Thymus (tissue), 11 donors: ENCODE data around the gene KRT4. TPM values are rescaled to one million over a fixed set of nuclear protein-coding genes. Genes with fewer than 3 reads are reported as not detected.

ENCODE experiments used
- DNase-seq, 9 donors: peaks; one replicate each; pipeline ENCODE4 v3.0.0-alpha.2; 2013; ENCODE audit warnings: low spot score in 9 of 9, low read depth in 6 of 9, missing footprints in 1 of 9
- H3K27ac ChIP-seq, 2 donors: one replicate each; pipeline ENCODE4 v1.5.1; 2013; ENCODE audit warnings: control low read depth in 1 of 2, low read depth in 1 of 2, low read length in 1 of 2, mild to moderate bottlenecking in 1 of 2, moderate library complexity in 1 of 2
- H3K27me3 ChIP-seq, 2 donors: one replicate each; pipeline ENCODE4 v1.5.1; 2013; ENCODE audit warnings: low read length in 1 of 2; ENCODE audit not compliant: control insufficient read depth in 2 of 2, insufficient read depth in 1 of 2
- H3K36me3 ChIP-seq, 2 donors: one replicate each; pipeline ENCODE4 v1.5.1; 2013; ENCODE audit warnings: low read length in 1 of 2, mild to moderate bottlenecking in 1 of 2, moderate library complexity in 1 of 2; ENCODE audit not compliant: control insufficient read depth in 2 of 2, insufficient read depth in 2 of 2
- H3K4me1 ChIP-seq, 2 donors: one replicate each; pipeline ENCODE4 v1.5.1; 2013; ENCODE audit warnings: low read length in 2 of 2; ENCODE audit not compliant: control insufficient read depth in 2 of 2, insufficient read depth in 2 of 2
- H3K4me3 ChIP-seq, 2 donors: one replicate each; pipeline ENCODE4 v1.5.1; 2013; ENCODE audit warnings: low read length in 2 of 2, control low read depth in 1 of 2, mild to moderate bottlenecking in 1 of 2
- H3K9me3 ChIP-seq, 2 donors: one replicate each; pipeline ENCODE4 v1.5.1; 2013; ENCODE audit warnings: low read length in 1 of 2, mild to moderate bottlenecking in 1 of 2; ENCODE audit not compliant: control insufficient read depth in 2 of 2, insufficient read depth in 1 of 2
- WGBS: extraction: QIAGEN DNeasy Blood & Tissue Kit; methylation state at CpG from one replicate; pipeline ENCODE4 v1.1.7; 2013; 5-methylcytosine and 5-hydroxymethylcytosine counted together
- polyA plus RNA-seq: library from polyadenylated mRNA; stranded (reverse); fragments of 200-250 nt; gene quantifications from one replicate; pipeline ENCODE4 v1.2.3, GENCODE V29; 2013
- total RNA-seq: library from RNA; stranded (reverse); fragments of 120-200 nt; gene quantifications from one replicate; pipeline ENCODE4 v1.2.4, GENCODE V29; 2013
- donor health status: healthy.

Gene KRT4
- total and polyA plus RNA-seq, 2 donors: 0.66 to 24.8 TPM

DNA sequence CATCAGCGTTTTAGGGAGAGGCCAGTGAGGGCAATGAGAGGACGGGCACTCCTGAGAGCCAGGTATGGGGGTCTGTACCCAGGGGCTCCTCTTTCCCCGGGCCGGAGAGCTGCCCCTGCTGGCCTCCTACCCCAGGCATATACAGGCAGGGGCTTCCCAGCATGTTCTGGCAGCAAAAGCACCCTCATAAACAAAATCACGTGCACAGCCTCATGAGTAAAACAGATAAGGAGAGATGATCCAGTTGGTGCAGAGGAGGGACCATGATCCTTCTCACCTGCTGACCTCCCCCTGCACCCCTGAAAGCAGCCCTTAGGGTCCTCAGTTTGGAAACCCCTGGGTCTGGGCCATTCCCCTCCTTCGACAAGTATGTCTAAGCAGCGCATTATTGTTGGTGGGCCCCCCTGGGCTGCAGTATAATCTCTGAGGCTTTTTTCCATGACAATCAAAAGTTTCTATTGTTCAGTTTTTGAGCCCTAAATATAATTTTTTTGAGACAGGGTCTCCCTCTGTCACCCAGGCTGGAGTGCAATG is 5.0 kb upstream of the KRT4 start:
- peaks cover 0 to 2% of the 10 kb centered on the region in 2 donors for H3K4me1 ChIP-seq
- H3K36me3 ChIP-seq: no peaks in the 10 kb centered on the region
- no peak overlapping the region for H3K4me3 ChIP-seq
- H3K9me3 ChIP-seq: no peaks in the 10 kb centered on the region
- no peak overlapping the region for H3K27ac ChIP-seq
- no peak for DNase-seq
- peaks cover 0 to 10% of the 10 kb centered on the region in 2 donors for H3K27me3 ChIP-seq
- 81% methylated on average over 7 of the region's 7 CpGs for WGBS

DNA sequence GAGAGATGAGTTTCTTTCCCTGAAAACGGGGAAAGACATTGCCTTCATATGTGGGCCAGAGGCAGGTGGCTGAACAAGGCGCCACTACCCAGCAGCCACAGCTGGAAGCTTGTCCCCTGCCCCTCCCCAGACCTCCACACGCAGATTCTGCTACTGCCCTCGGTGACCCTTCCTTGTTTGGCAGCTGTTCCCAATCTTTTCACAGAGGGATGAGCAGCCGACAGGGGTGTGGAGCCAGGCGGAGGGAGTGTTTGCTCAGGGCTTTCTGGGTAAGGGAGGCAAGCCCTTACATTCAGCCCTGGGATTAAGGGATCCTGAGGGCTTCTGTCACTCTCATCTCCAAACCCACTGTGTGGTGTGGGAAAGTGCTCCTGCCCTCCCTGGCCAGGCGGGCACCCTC is 4.5 kb upstream of the KRT4 start:
- Histone ChIP-seq H3K36me3 (no peaks in the 10 kb centered on the region), H3K27me3 (peaks cover 0 to 11% of the 10 kb centered on the region in 2 donors), H3K9me3 (no peaks in the 10 kb centered on the region), H3K4me1 (peaks cover 0 to 2% of the 10 kb centered on the region in 2 donors), H3K4me3 (no peak overlapping the region), H3K27ac (no peak overlapping the region)
- no peak for DNase-seq
- WGBS: 63% methylated on average over 7 of the region's 7 CpGs

DNA sequence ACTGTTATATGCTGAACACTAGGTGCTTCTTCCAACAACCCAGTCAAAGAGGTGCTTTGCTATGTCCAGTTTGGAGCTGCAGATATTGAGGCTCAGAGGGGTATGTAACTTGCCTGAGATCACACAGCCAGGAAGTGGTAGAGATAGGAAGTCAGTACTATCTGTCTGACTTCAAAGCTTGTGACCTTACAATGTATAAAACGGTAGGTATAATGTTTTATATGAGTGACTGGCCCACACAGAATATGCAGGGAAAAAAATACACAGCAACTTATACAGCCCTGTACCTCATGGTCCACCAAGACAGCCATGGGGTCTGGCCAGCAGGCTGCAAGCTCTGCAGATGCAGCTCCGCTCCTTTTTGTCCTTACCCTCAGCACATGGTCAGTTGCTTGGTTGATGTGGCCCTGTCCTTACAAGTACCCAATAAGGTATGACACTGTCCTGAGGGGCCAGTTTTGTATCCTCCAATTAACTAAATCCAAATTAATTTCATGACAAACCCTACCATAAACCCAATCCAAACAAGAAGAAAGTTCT is 3.9 kb upstream of the KRT4 start:
- H3K27me3 ChIP-seq: peaks cover 0 to 12% of the 10 kb centered on the region in 2 donors
- no peak overlapping the region for H3K27ac ChIP-seq
- no peak overlapping the region for H3K4me3 ChIP-seq
- no peaks in the 10 kb centered on the region for H3K36me3 ChIP-seq
- H3K4me1 ChIP-seq: peaks cover 0 to 2% of the 10 kb centered on the region in 2 donors
- 79% methylated on average over 2 of the region's 2 CpGs for WGBS
- DNase-seq: no peak
- H3K9me3 ChIP-seq: no peaks in the 10 kb centered on the region

DNA sequence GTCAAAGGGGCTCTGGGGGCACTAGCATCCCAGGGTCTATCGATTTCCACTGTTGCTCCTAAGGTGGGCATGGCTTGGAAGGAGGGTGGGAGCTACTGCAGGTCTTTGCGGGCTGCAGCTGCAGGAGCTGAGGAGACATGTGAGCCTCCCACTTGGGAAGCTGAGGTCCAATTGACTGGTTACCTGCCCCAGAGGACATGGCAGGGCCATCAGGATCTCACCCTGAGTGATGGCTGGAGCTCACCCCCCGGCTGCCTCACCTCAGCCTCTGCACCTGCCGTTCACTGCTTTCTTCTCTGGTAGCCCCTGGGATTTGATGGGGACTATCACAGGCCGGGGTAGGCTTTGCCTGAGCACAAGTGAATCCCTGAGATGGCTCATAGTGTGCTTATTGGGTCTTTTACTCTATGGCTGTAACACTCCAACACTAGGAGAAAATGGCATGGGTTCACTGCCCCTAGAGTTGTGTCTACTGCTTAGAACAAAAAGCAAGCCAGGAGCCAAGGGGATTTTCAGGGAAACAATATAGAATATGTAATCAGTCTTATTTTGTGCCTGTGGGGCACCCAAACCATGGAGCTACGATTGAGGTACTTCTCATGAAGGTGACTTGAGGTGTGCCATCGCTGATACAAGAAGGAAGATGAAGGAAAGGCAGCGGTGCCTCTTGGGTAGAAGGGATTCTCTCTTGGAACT is 3.2 kb upstream of the KRT4 start:
- no peaks in the 10 kb centered on the region for H3K36me3 ChIP-seq
- no peak overlapping the region for H3K4me3 ChIP-seq
- no peaks in the 10 kb centered on the region for H3K9me3 ChIP-seq
- WGBS: 94% methylated on average over 8 of the region's 8 CpGs
- DNase-seq: no peak
- peaks cover 0 to 12% of the 10 kb centered on the region in 2 donors for H3K27me3 ChIP-seq
- H3K27ac ChIP-seq: no peak overlapping the region
- H3K4me1 ChIP-seq: no peaks in the 10 kb centered on the region

DNA sequence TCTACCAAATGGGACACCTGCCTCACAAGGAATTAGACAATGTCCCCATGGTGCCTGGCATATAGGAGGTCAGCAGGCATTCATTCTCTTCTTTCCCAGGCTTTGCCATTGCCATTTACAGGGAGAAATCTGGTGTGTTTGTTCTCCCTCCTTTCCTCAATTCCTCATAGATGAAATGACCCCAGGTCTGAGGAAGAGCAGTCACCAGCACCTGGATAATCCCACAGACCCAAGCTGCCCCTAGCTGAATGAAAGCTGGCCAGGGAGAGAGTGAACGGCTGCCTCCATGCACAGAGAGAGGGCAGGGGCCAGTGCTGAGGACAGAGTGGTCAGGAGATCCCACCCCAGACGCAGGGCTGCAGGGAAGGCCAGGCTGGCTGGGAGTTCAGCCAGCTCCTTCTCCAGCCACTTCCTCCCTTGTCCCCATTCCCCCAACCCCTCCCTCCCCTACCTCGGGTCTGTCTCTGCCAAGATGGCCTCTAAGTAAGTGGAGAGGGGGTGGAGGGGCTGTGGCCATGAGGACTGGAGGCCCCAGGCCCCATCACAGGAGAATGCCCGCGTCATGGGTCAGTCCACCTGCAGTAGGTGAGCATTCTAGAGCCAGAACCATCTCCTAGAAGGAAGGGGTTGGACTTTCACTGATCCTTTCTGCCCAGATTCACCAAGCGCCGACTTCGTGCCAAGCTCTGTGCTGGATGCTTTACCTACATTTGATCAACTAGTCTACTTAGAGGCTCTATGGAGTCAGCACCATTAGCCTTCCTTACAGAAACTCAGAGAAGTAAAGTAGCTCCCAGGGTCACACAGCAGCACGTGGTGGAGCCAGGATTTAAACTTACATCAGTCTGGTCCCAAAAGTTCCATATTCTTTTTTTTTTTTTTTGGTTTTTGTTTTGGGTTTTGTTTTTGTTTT is 2.0 kb upstream of the KRT4 start:
- H3K9me3 ChIP-seq: no peaks in the 10 kb centered on the region
- 81% methylated on average over 9 of the region's 9 CpGs for WGBS
- peaks cover 0 to 15% of the 10 kb centered on the region in 2 donors for H3K27me3 ChIP-seq
- no peak for DNase-seq
- H3K36me3 ChIP-seq: no peaks in the 10 kb centered on the region
- H3K27ac ChIP-seq: no peak overlapping the region
- H3K4me3 ChIP-seq: no peak overlapping the region
- no peaks in the 10 kb centered on the region for H3K4me1 ChIP-seq

DNA sequence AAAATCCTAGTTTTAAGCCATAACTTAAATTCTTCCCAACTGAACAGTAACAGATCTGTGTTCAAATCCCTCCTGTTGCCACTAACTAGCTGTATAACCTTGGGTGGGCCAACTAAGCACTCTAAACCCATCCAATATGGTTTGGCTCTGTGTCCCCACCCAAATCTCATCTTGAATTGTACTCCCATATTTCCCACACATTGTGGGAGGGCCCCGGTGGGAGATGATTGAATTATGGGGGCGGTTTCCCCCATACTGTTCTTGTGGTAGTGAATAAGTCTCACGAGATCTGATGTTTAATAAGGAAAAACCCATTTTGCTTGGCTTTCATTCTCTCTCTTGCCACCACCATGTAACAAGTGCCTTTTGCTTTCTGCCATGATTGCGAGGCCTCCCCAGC is 1.2 kb upstream of the KRT4 start:
- no peaks in the 10 kb centered on the region for H3K36me3 ChIP-seq
- no peak overlapping the region for H3K4me3 ChIP-seq
- 96% methylated on average over 4 of the region's 4 CpGs for WGBS
- peaks cover 0 to 14% of the 10 kb centered on the region in 2 donors for H3K27me3 ChIP-seq
- no peaks in the 10 kb centered on the region for H3K9me3 ChIP-seq
- no peak overlapping the region for H3K27ac ChIP-seq
- H3K4me1 ChIP-seq: no peaks in the 10 kb centered on the region
- DNase-seq: no peak

DNA sequence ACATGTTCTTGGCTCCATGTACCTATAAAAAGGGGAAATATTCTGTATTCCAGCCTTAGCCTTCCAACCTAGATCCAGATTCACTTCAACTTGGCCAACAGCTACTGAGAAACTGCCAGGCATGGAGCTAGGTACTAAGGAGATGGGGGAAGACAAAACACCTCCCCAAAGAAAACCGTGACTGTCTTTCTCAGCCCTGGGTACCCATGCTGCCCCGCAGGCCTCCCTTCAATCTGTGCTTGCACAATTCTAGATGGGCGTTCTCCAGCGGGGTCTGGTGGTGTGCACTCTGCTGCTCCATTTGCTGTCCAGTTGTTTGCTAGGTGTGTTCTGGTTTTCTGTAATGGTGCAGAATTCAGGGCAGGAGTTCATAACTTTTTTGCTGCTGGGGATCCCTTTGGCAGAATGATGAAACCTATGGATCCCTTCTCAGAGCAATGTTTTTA is 817 bp upstream of the KRT4 start:
- no peak for DNase-seq
- 84% methylated on average over 4 of the region's 4 CpGs for WGBS
- Histone ChIP-seq H3K27ac (no peak overlapping the region), H3K4me1 (no peaks in the 10 kb centered on the region), H3K36me3 (no peaks in the 10 kb centered on the region), H3K27me3 (peaks cover 0 to 13% of the 10 kb centered on the region in 2 donors), H3K4me3 (no peak overlapping the region), H3K9me3 (no peaks in the 10 kb centered on the region)

DNA sequence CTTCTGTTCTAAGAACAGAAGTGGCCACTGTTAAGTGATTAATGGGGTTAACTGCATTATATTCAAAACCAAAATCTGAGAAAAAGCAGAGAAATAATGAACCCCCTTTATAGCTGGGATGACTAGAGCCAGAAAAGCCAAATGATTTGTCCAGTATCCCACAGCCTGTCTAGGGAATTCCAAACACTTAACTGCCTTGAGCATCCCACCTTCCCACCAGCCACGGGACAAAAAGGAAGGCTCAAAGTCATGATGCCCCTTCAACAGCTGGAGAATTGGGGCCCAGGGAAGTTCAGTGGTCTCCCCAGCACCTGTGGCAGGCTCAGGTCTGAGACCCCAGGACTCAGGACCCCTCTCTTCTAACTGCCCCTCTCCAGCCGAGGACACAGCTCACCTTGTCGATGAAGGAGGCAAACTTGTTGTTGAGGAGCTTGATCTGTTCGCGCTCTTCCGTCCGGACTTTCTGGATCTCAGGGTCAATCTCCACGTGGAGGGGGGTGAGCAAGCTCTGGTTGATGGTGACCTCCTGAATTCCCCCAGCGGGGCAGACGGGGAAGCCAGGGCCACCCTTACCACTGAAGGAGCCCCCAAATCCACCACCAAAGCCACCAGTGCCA is 605 bp downstream of the KRT4 start:
- Histone ChIP-seq H3K27ac (no peak overlapping the region), H3K4me3 (no peak overlapping the region), H3K36me3 (no peaks in the 10 kb centered on the region), H3K4me1 (no peaks in the 10 kb centered on the region), H3K9me3 (no peaks in the 10 kb centered on the region), H3K27me3 (peaks cover 0 to 6% of the 10 kb centered on the region in 2 donors)
- no peak for DNase-seq
- whole genome bisulfite sequencing: 93% methylated on average over 10 of the region's 10 CpGs
